ENCODE results near the gene PLCD4. TPM values are rescaled to one million over a fixed set of nuclear protein-coding genes. Genes with fewer than 3 reads are reported as not detected.

Gene PLCD4
- polyA plus RNA-seq, 2 of the 4 experiments (the other 2 are of a cell fraction), result 1.2 to 2.8 TPM

DNA sequence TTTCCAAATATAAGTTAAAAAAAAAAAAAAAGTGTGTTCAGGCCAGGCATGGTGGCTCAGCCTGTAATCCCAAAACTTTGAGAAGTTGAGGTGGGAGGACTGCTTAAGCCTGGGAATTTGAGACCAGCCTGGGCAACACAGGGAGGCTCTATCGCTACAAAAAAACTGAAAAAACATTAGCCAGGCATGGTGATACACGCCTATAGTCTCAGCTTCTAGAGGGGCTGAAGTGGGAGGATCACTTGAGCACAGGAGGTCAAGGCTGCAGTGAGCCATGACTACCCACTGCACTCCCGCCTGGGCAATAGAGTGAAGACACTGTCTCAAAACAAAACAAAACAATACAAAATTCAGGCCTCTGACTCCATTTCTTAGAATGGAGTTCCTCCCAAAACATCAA, 48.7 kb upstream of the PLCD4 start:
- ChIA-PET CTCF (no interaction called here), POLR2A (interaction anchor here (0.6 kb wide), 1 partner anchor 14 kb away, joined by 4 read pairs; no protein-coding TSS in a partner anchor)
- no peaks in the 10 kb centered on the region for H3K9me3 ChIP-seq
- no peak for DNase-seq (ENCODE audit: low read depth in 1 of 2, low spot score in 1 of 2)
- no peak overlapping the region for H3K27ac ChIP-seq
- H3K4me3 ChIP-seq, result no peak overlapping the region
- no peaks in the 10 kb centered on the region for H3K4me1 ChIP-seq
- TF ChIP-seq KDM1A (IDR thresholded peaks at IDR 0.05; ENCODE audit: low read depth), result no peak
- TF ChIP-seq HOXB5 (CRISPR knock-in tag; IDR thresholded peaks at IDR 0.05), result no peak
- no peak for TF ChIP-seq NR3C1 (IDR thresholded peaks at IDR 0.05)
- TF ChIP-seq NFE2L2 (conservative IDR thresholded peaks at IDR 0.05; ENCODE audit: low read length), result no peak
- FAIRE-seq, result no peak
- no peak overlapping the region for H3K4me2 ChIP-seq
- WGBS (ENCODE audit: missing lambda C conversion rate), result 94% methylated on average over 3 of the region's 3 CpGs
- ATAC-seq, result no peak

DNA sequence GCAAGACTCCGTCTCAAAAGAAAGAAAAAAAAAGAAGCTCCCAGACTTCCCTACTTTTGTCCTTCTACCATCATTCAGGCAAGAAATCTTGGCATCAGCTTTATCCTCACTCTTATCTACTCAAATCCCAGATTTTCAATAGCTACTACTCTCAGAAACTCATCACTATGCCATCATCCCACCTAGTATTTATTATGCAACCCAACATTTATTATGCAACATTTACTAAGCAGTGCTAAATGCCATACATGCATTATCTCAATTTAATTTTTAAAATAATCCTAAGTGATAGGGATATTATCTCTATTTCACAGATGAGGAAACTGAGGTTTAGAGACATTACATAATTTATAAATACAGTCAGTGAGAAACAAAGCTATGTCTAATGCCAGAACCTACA, 43.6 kb upstream of the PLCD4 start:
- FAIRE-seq (no peak), ATAC-seq (no peak), DNase-seq (ENCODE audit: low read depth in 1 of 2, low spot score in 1 of 2) (no peak)
- WGBS (ENCODE audit: missing lambda C conversion rate), result 92% methylated on average over 1 of the region's 1 CpG
- TF ChIP-seq, protein P1, sequence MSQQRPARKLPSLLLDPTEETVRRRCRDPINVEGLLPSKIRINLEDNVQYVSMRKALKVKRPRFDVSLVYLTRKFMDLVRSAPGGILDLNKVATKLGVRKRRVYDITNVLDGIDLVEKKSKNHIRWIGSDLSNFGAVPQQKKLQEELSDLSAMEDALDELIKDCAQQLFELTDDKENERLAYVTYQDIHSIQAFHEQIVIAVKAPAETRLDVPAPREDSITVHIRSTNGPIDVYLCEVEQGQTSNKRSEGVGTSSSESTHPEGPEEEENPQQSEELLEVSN (IDR thresholded peaks at IDR 0.05; ENCODE audit: borderline replicate concordance, low read depth), result no peak
- TF ChIP-seq TP53 (CRISPR knock-in tag; IDR thresholded peaks at IDR 0.05), result no peak
- no peak for TF ChIP-seq HMGXB4 (CRISPR knock-in tag; IDR thresholded peaks at IDR 0.05; ENCODE audit: borderline replicate concordance)
- no peak for TF ChIP-seq RAD21 (conservative IDR thresholded peaks at IDR 0.05 in 1 of 2, IDR thresholded peaks at IDR 0.05 in 1 of 2)
- TF ChIP-seq EHMT2 (IDR thresholded peaks at IDR 0.05; ENCODE audit: low read depth), result no peak
- TF ChIP-seq ZSCAN20 (CRISPR knock-in tag; IDR thresholded peaks at IDR 0.05), result no peak
- TF ChIP-seq NR3C1 (IDR thresholded peaks at IDR 0.05), result no peak
- TF ChIP-seq ZC3H11A (IDR thresholded peaks at IDR 0.05), result no peak
- TF ChIP-seq PHF8 (IDR thresholded peaks at IDR 0.05; ENCODE audit: borderline replicate concordance, low read depth), result no peak
- no peak for TF ChIP-seq RARB (CRISPR knock-in tag; IDR thresholded peaks at IDR 0.05)
- no peak for TF ChIP-seq SREBF2 (IDR thresholded peaks at IDR 0.05)
- TF ChIP-seq, protein P2, sequence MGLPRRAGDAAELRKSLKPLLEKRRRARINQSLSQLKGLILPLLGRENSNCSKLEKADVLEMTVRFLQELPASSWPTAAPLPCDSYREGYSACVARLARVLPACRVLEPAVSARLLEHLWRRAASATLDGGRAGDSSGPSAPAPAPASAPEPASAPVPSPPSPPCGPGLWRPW (IDR thresholded peaks at IDR 0.05), result no peak
- no peak for TF ChIP-seq EHF (CRISPR knock-in tag; IDR thresholded peaks at IDR 0.05)
- TF ChIP-seq FOSL2 (IDR thresholded peaks at IDR 0.05), result no peak
- TF ChIP-seq FOSL2 (CRISPR knock-in tag; IDR thresholded peaks at IDR 0.05), result no peak
- no peak for TF ChIP-seq RFX5 (IDR thresholded peaks at IDR 0.05)
- TF ChIP-seq JUNB (IDR thresholded peaks at IDR 0.05), result no peak
- no peak for TF ChIP-seq FOXS1 (CRISPR knock-in tag; IDR thresholded peaks at IDR 0.05)
- no peak for TF ChIP-seq BCL3 (IDR thresholded peaks at IDR 0.05)
- TF ChIP-seq, protein P3, sequence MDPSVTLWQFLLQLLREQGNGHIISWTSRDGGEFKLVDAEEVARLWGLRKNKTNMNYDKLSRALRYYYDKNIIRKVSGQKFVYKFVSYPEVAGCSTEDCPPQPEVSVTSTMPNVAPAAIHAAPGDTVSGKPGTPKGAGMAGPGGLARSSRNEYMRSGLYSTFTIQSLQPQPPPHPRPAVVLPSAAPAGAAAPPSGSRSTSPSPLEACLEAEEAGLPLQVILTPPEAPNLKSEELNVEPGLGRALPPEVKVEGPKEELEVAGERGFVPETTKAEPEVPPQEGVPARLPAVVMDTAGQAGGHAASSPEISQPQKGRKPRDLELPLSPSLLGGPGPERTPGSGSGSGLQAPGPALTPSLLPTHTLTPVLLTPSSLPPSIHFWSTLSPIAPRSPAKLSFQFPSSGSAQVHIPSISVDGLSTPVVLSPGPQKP (IDR thresholded peaks at IDR 0.05; ENCODE audit: low read depth, low read length), result no peak
- POLR2A ChIA-PET, result no interaction called here
- no peak overlapping the region for H3K27ac ChIP-seq
- CTCF ChIA-PET, result interaction anchor here (0.8 to 1.2 kb wide), 4 partner anchors 14 to 85 kb away, joined by 3 to 6 read pairs (median 4); no protein-coding TSS in a partner anchor
- H3K4me1 ChIP-seq, result peaks cover 10% of the 10 kb centered on the region
- H3K4me3 ChIP-seq, result no peak overlapping the region
- H3K4me2 ChIP-seq, result no peak overlapping the region
- H3K9me3 ChIP-seq, result no peaks in the 10 kb centered on the region

Data from A549 (cell line).